ENCODE measurements around the gene OR51A2.
"Not testable (repeated sequence)": the region's sequence is repeated elsewhere in the genome, so short reads cannot be mapped to it uniquely, and the experiment has no call there.

Gene OR51A2, protein sequence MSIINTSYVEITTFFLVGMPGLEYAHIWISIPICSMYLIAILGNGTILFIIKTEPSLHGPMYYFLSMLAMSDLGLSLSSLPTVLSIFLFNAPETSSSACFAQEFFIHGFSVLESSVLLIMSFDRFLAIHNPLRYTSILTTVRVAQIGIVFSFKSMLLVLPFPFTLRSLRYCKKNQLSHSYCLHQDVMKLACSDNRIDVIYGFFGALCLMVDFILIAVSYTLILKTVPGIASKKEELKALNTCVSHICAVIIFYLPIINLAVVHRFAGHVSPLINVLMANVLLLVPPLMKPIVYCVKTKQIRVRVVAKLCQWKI

DNA sequence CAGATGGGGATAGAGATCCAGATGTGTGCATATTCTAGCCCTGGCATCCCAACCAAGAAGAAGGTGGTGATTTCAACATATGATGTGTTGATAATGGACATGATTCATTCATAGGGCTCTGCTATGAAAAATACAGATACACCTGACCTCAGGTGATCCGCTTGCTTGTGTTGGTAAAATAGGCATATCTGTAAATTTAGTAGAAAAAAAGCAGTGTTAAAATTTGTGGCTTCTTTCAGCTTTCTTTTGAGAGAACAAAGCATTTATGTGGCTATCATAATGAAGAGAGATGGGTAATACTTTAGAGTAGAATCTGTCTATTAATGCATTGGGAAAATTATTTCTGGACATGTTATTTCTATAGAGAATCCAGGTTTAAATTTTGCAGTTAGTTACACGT lies at the start of gene OR51A2:
TSS of gene OR51A2 (minus strand) at position 101 of the 400 bp plus-strand sequence. CDS start at position 101, 0 bp downstream.
- H3K4me3 ChIP-seq (ENCODE audit: low read depth, low read length); H3K9ac ChIP-seq (ENCODE audit: low read length); H3K9me3 ChIP-seq (ENCODE audit: control insufficient read depth, insufficient read depth, low read depth, low read length); H3K27ac ChIP-seq (ENCODE audit: low read depth, low read length); H3K27me3 ChIP-seq (ENCODE audit: control insufficient read depth, insufficient read depth, low read length); H3K4me1 ChIP-seq (ENCODE audit: control insufficient read depth, insufficient read depth, low read length); H3K36me3 ChIP-seq (ENCODE audit: control insufficient read depth, insufficient read depth, low read length): not testable (repeated sequence)

DNA sequence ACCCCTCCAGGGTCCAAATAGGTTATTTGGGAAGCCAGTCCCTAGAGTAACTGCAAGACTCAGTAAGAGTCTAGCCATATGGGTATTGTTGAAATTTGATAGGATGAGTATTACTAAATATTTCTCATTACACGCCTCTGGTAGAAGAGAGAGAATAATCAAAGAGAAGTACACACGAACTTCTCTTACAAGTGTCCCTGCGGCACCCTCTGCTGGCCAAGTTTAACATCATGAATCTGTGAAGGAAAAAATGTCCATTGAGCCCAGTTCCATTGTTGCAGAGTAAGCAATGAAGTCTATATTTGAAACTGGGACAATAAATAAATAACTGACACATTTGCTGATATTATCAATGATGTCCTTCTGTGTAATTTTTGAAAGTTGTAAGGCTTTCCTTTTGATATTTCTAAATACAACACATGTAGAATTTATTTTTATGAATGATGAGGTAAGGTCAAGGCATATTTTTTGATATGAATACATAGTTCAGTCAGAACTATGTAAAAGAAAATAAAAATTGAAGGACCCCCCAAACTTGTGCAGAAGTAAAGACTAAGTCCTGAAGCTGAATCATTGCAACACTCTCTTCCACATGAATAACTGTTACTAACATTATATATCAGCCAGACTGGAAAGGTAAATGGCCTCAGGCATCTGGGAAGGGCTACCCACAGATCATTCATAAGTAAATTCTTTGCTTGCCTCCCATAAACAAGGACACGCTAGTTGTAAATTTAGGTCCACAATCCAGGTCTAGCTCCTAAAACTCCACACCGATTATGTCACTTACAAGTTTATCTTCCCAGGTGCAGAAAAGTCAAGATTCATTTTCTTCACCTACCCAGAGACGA lies 49.1 kb upstream of the OR51A2 start:
- Histone ChIP-seq H3K9ac (ENCODE audit: low read length) (no peak overlapping the region), H3K36me3 (ENCODE audit: control insufficient read depth, insufficient read depth, low read length) (no peaks in the 10 kb centered on the region), H3K4me3 (ENCODE audit: low read depth, low read length) (no peak overlapping the region), H3K27ac (ENCODE audit: low read depth, low read length) (no peak overlapping the region), H3K4me1 (ENCODE audit: control insufficient read depth, insufficient read depth, low read length) (no peaks in the 10 kb centered on the region), H3K27me3 (ENCODE audit: control insufficient read depth, insufficient read depth, low read length) (no peaks in the 10 kb centered on the region), H3K9me3 (ENCODE audit: control insufficient read depth, insufficient read depth, low read depth, low read length) (no peaks in the 10 kb centered on the region)

DNA sequence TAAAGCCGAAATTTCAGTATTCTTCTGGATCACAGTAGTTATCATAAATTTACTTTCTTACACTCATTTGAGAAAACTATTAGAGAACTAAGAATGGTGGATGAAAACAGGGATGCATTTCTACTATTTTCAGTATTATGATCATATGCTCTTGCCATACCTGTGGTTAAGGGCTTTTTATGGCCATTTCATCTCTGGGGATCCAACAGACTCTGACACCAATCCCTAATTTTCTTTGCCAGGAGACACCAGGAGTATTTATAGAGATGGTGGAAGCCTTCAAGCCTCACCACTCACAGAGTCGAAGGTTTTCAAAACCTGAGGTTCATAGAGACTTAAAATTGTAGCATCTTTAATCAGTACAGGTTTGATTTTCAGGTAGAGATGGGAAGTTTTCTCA lies 39.0 kb upstream of the OR51A2 start, which contains the start of gene OR51L1:
TSS of gene OR51L1 (plus strand) at position 301 of the 400 bp plus-strand sequence. CDS start 4,132 bp downstream, outside the sequence.
- Histone ChIP-seq H3K9ac (ENCODE audit: low read length) (no peak within 1 kb of the TSS), H3K36me3 (ENCODE audit: control insufficient read depth, insufficient read depth, low read length) (no peaks in the 10 kb centered on the region), H3K4me3 (ENCODE audit: low read depth, low read length) (no peak within 1 kb of the TSS), H3K4me1 (ENCODE audit: control insufficient read depth, insufficient read depth, low read length) (no peaks in the 10 kb centered on the region), H3K27ac (ENCODE audit: low read depth, low read length) (no peak within 1 kb of the TSS), H3K27me3 (ENCODE audit: control insufficient read depth, insufficient read depth, low read length) (no peaks in the 10 kb centered on the region), H3K9me3 (ENCODE audit: control insufficient read depth, insufficient read depth, low read depth, low read length) (no peaks in the 10 kb centered on the region)

DNA sequence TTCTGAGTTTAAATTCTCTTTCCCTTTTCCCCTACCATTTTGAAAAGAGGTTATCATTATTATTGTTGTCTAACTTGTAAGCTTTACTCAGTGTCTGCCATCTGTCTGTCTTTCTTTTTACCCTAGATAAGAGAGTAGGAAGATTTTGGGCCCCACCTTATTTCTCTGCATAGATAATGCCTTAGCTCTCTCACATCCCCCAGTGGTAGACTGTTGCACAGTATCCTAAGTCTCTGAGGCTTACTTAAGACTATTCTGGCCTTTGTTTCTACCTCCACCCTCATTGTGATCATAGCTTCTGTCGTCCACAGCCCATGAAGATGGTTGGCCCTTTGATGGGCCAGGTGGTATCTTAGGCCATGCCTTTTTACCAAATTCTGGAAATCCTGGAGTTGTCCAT lies 35.5 kb upstream of the OR51A2 start:
- H3K27me3 ChIP-seq (ENCODE audit: control insufficient read depth, insufficient read depth, low read length) = no peaks in the 10 kb centered on the region
- no peaks in the 10 kb centered on the region for H3K36me3 ChIP-seq (ENCODE audit: control insufficient read depth, insufficient read depth, low read length)
- no peak overlapping the region for H3K9ac ChIP-seq (ENCODE audit: low read length)
- no peaks in the 10 kb centered on the region for H3K9me3 ChIP-seq (ENCODE audit: control insufficient read depth, insufficient read depth, low read depth, low read length)
- H3K27ac ChIP-seq (ENCODE audit: low read depth, low read length) = no peak overlapping the region
- no peaks in the 10 kb centered on the region for H3K4me1 ChIP-seq (ENCODE audit: control insufficient read depth, insufficient read depth, low read length)
- H3K4me3 ChIP-seq (ENCODE audit: low read depth, low read length) = no peak overlapping the region

DNA sequence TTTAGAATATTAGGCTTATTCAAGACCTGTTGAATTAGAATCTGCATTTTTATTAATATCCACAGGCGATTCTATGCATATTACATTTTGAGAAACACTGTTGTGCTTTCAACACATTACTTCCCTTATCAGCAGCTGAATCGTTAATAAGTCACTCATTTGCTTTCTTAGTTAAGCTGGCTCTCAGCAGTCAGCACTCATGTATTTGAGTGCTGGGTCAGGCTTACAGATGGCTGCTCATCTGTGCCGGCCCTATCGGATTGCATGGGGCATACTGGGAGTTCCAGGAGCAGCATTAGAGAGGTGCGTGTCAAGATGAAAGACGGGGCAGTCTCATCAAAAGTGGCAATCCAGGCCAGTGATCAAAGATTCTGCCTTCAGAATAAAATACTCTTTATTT lies 28.3 kb upstream of the OR51A2 start:
- no peak overlapping the region for H3K27ac ChIP-seq (ENCODE audit: low read depth, low read length)
- no peak overlapping the region for H3K4me3 ChIP-seq (ENCODE audit: low read depth, low read length)
- no peak overlapping the region for H3K9ac ChIP-seq (ENCODE audit: low read length)
- no peaks in the 10 kb centered on the region for H3K27me3 ChIP-seq (ENCODE audit: control insufficient read depth, insufficient read depth, low read length)
- no peaks in the 10 kb centered on the region for H3K9me3 ChIP-seq (ENCODE audit: control insufficient read depth, insufficient read depth, low read depth, low read length)
- H3K36me3 ChIP-seq (ENCODE audit: control insufficient read depth, insufficient read depth, low read length) = no peaks in the 10 kb centered on the region
- H3K4me1 ChIP-seq (ENCODE audit: control insufficient read depth, insufficient read depth, low read length) = no peaks in the 10 kb centered on the region

DNA sequence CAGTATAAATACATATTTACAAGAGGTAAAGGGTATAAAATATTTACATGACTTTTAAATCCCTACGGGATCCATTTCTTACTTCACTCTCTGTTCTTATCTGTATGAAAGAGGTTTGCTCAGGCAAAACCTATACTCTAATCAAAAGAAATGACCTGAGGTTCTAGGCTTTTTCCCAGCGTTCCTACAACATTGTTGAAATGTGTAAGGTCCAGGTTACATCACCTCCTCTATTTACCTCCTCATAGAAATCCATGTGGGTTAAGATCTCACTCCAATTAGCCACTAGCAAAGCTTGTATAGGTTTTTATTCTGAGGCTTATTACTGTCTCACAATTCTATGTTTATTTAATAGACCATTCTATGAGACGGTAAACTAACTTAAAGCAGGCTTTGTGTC lies 27.2 kb upstream of the OR51A2 start:
- Histone ChIP-seq H3K27ac (ENCODE audit: low read depth, low read length) (no peak overlapping the region), H3K4me3 (ENCODE audit: low read depth, low read length) (no peak overlapping the region), H3K4me1 (ENCODE audit: control insufficient read depth, insufficient read depth, low read length) (no peaks in the 10 kb centered on the region), H3K27me3 (ENCODE audit: control insufficient read depth, insufficient read depth, low read length) (no peaks in the 10 kb centered on the region), H3K36me3 (ENCODE audit: control insufficient read depth, insufficient read depth, low read length) (no peaks in the 10 kb centered on the region), H3K9ac (ENCODE audit: low read length) (no peak overlapping the region), H3K9me3 (ENCODE audit: control insufficient read depth, insufficient read depth, low read depth, low read length) (no peaks in the 10 kb centered on the region)

DNA sequence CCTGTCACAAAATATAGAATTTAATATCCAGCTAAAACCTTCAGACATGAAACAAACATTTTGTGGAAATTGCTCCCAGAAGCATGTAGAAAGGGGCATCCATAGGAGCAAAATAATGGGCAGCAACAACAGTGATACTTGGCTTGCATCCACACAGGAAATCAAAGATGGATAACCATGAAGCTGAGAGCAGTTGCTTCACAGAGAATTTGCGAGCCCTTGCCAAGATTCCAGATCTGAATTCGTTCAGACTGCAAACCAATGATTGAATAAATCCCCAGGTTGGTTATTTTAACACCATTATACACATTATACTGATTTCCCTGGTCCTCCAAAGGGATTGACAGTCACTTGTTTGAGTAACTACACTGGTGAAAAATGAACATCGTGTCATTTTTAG lies 23.5 kb upstream of the OR51A2 start:
- no peak overlapping the region for H3K9ac ChIP-seq (ENCODE audit: low read length)
- H3K4me1 ChIP-seq (ENCODE audit: control insufficient read depth, insufficient read depth, low read length) = no peaks in the 10 kb centered on the region
- H3K27ac ChIP-seq (ENCODE audit: low read depth, low read length) = no peak overlapping the region
- no peaks in the 10 kb centered on the region for H3K36me3 ChIP-seq (ENCODE audit: control insufficient read depth, insufficient read depth, low read length)
- no peaks in the 10 kb centered on the region for H3K27me3 ChIP-seq (ENCODE audit: control insufficient read depth, insufficient read depth, low read length)
- no peaks in the 10 kb centered on the region for H3K9me3 ChIP-seq (ENCODE audit: control insufficient read depth, insufficient read depth, low read depth, low read length)
- no peak overlapping the region for H3K4me3 ChIP-seq (ENCODE audit: low read depth, low read length)

DNA sequence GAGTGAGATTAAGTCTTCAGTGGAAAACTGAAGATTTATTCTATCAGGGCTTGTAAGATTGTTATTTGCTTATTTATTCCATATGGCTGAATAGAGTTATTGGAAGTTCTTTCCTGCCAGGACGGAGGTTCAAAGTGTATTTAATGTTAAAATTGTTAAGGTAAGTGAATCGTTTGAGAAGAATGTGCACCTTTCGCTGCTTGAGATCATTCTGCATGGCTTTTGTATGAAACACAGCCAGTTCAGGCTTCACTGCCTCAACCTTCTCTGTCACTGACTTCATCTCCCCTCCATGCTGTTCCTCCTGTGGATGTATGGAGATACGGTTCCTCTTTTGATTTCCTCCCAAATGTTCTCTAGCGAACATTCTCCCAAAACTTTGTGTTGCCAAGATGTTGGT lies 19.9 kb upstream of the OR51A2 start:
- no peaks in the 10 kb centered on the region for H3K4me1 ChIP-seq (ENCODE audit: control insufficient read depth, insufficient read depth, low read length)
- no peak overlapping the region for H3K27ac ChIP-seq (ENCODE audit: low read depth, low read length)
- no peak overlapping the region for H3K4me3 ChIP-seq (ENCODE audit: low read depth, low read length)
- H3K9me3 ChIP-seq (ENCODE audit: control insufficient read depth, insufficient read depth, low read depth, low read length) = no peaks in the 10 kb centered on the region
- H3K9ac ChIP-seq (ENCODE audit: low read length) = no peak overlapping the region
- H3K36me3 ChIP-seq (ENCODE audit: control insufficient read depth, insufficient read depth, low read length) = no peaks in the 10 kb centered on the region
- no peaks in the 10 kb centered on the region for H3K27me3 ChIP-seq (ENCODE audit: control insufficient read depth, insufficient read depth, low read length)

DNA sequence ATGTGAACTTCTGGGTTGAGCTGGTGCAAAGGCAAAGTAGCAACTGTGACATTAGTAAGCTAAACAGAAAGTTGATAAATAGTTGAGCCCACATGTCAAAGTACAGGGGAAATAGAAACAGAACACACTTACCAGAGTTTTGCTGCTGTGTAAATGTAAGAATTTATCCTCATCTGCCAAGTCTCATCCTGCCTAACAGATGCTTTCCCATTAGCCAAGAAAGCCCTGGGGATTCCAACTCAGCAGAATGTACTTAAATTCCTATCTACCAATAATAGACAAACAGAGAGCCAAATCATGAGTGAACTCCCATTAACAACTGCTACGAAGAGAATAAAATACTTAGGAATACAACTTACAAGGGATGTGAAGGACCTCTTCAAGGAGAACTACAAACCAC lies 7.3 kb upstream of the OR51A2 start:
- Histone ChIP-seq H3K27ac (ENCODE audit: low read depth, low read length) (no peak overlapping the region), H3K9ac (ENCODE audit: low read length) (no peak overlapping the region), H3K36me3 (ENCODE audit: control insufficient read depth, insufficient read depth, low read length) (no peaks in the 10 kb centered on the region), H3K27me3 (ENCODE audit: control insufficient read depth, insufficient read depth, low read length) (no peaks in the 10 kb centered on the region), H3K9me3 (ENCODE audit: control insufficient read depth, insufficient read depth, low read depth, low read length) (no peaks in the 10 kb centered on the region), H3K4me1 (ENCODE audit: control insufficient read depth, insufficient read depth, low read length) (no peaks in the 10 kb centered on the region), H3K4me3 (ENCODE audit: low read depth, low read length) (no peak overlapping the region)

DNA sequence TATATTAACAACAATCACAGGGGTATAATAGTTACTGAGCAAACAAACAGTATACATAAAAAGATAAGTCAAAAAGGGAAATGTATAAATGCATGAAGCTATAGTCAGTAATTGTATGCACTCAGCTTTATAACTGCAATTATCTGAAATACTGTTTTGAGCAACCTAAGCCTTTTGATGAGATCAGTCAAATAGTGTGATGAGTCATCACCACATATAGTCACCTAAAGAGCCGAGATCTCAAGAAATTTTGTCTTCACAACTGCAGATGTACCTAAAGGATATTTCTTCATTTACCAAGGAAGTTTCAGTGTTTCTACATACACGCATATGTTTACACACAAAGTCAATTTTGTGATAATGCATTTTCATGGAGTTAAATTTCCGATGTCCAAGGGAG lies 5.4 kb upstream of the OR51A2 start:
- Histone ChIP-seq H3K9ac (ENCODE audit: low read length) (no peak overlapping the region), H3K27ac (ENCODE audit: low read depth, low read length) (no peak overlapping the region), H3K9me3 (ENCODE audit: control insufficient read depth, insufficient read depth, low read depth, low read length) (no peaks in the 10 kb centered on the region), H3K27me3 (ENCODE audit: control insufficient read depth, insufficient read depth, low read length) (no peaks in the 10 kb centered on the region), H3K36me3 (ENCODE audit: control insufficient read depth, insufficient read depth, low read length) (no peaks in the 10 kb centered on the region), H3K4me1 (ENCODE audit: control insufficient read depth, insufficient read depth, low read length) (no peaks in the 10 kb centered on the region), H3K4me3 (ENCODE audit: low read depth, low read length) (no peak overlapping the region)

DNA sequence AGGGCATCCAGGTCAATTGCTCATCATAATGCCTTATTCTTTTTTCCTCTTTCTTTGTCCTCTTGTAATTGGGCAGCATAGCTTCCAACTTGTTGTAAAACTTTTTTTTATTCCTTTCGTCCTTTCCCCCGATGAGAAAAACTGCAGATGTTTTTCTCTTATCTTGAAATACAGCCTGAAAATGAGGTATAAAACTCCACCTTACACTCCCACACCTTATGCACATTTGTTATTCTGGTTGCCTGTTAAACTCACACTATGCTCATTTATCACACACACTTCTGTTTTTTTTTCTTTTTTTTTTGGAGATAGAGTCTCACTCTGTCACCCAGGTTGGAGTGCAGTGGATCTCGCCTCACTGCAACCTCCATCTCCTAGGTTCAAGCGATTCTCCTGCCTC lies 1.9 kb upstream of the OR51A2 start:
- H3K36me3 ChIP-seq (ENCODE audit: control insufficient read depth, insufficient read depth, low read length) = no peaks in the 10 kb centered on the region
- no peaks in the 10 kb centered on the region for H3K9me3 ChIP-seq (ENCODE audit: control insufficient read depth, insufficient read depth, low read depth, low read length)
- no peak overlapping the region for H3K4me3 ChIP-seq (ENCODE audit: low read depth, low read length)
- no peak overlapping the region for H3K27ac ChIP-seq (ENCODE audit: low read depth, low read length)
- no peak overlapping the region for H3K9ac ChIP-seq (ENCODE audit: low read length)
- no peaks in the 10 kb centered on the region for H3K27me3 ChIP-seq (ENCODE audit: control insufficient read depth, insufficient read depth, low read length)
- H3K4me1 ChIP-seq (ENCODE audit: control insufficient read depth, insufficient read depth, low read length) = no peaks in the 10 kb centered on the region

Data from HUES6 (cell line).